ENCODE measurements around the gene PSG3. TPM values are rescaled to one million over a fixed set of nuclear protein-coding genes. Genes with fewer than 3 reads are reported as not detected.

Gene PSG3
- total RNA-seq, 1 donor from 2014 or later: not detected

Other genes starting within 250 kb of the PSG3 start
- gene CEACAM1, start 212.0 kb downstream of the PSG3 start, total RNA-seq: 7.1 and 9.4 TPM in 2 replicates
- not detected in 2 replicates for gene CEACAM8, start 145.6 kb downstream of the PSG3 start, total RNA-seq
- gene PSG8, start 25.2 kb upstream of the PSG3 start, total RNA-seq: not detected in 2 replicates
- gene PSG1, start 139.2 kb upstream of the PSG3 start, total RNA-seq: not detected in 2 replicates
- not detected in 2 replicates for gene PSG6, start 177.4 kb upstream of the PSG3 start, total RNA-seq
- not detected in 2 replicates for gene PSG7, start 196.7 kb upstream of the PSG3 start, total RNA-seq

Measured in activated B cell treated with CpG ODN at 0.5 μM for 24 hours (primary cell).